Duodenal mucosa (tissue), 2 donors: ENCODE measurements around the gene SORCS2.

ENCODE experiments used
- H3K27ac ChIP-seq: one replicate; pipeline ENCODE4 v1.7.0; 2013; ENCODE audit warnings: low read depth, low read length
- H3K27me3 ChIP-seq, 2 donors: one replicate each; pipeline ENCODE4 v1.7.0; 2013; ENCODE audit warnings: low read length in 2 of 2, control low read depth in 1 of 2; ENCODE audit not compliant: insufficient read depth in 2 of 2, control insufficient read depth in 1 of 2
- H3K36me3 ChIP-seq, 2 donors: one replicate each; pipeline ENCODE4 v1.7.0; 2013; ENCODE audit warnings: low read length in 2 of 2, control low read depth in 1 of 2; ENCODE audit not compliant: insufficient read depth in 2 of 2, control insufficient read depth in 1 of 2
- H3K4me1 ChIP-seq, 2 donors: one replicate each; pipeline ENCODE4 v1.7.0; 2013; ENCODE audit warnings: low read length in 2 of 2, control low read depth in 1 of 2; ENCODE audit not compliant: insufficient read depth in 2 of 2, control insufficient read depth in 1 of 2
- H3K4me3 ChIP-seq, 2 donors: one replicate each; pipeline ENCODE4 v1.7.0; 2013; ENCODE audit warnings: low read length in 2 of 2, low read depth in 1 of 2
- H3K9ac ChIP-seq, 2 donors: one replicate each; pipeline ENCODE4 v1.7.0; 2013; ENCODE audit warnings: low read length in 2 of 2, low read depth in 1 of 2
- H3K9me3 ChIP-seq, 2 donors: one replicate each; pipeline ENCODE4 v1.7.0; 2013; ENCODE audit warnings: low read length in 2 of 2, control low read depth in 1 of 2; ENCODE audit not compliant: control insufficient read depth in 1 of 2

The SORCS2 gene

GRCh38 chr4:7703688-7704087 lies 511.4 kb downstream of the SORCS2 start:
- H3K4me3 ChIP-seq, result no peak overlapping the region
- H3K9me3 ChIP-seq, result no peaks in the 10 kb centered on the region
- H3K27ac ChIP-seq, result no peak overlapping the region
- no peaks in the 10 kb centered on the region for H3K27me3 ChIP-seq
- H3K36me3 ChIP-seq, result no peaks in the 10 kb centered on the region
- H3K9ac ChIP-seq, result no peak overlapping the region
- no peaks in the 10 kb centered on the region for H3K4me1 ChIP-seq

GRCh38 chr4:7704091-7704490 lies 511.8 kb downstream of the SORCS2 start:
- Histone ChIP-seq H3K4me3 (no peak overlapping the region), H3K27ac (no peak overlapping the region), H3K4me1 (no peaks in the 10 kb centered on the region), H3K27me3 (no peaks in the 10 kb centered on the region), H3K9me3 (no peaks in the 10 kb centered on the region), H3K36me3 (no peaks in the 10 kb centered on the region), H3K9ac (no peak overlapping the region)

GRCh38 chr4:7704625-7705024 lies 512.3 kb downstream of the SORCS2 start:
- Histone ChIP-seq H3K27ac (no peak overlapping the region), H3K4me1 (no peaks in the 10 kb centered on the region), H3K9ac (no peak overlapping the region), H3K9me3 (no peaks in the 10 kb centered on the region), H3K4me3 (no peak overlapping the region), H3K36me3 (no peaks in the 10 kb centered on the region), H3K27me3 (no peaks in the 10 kb centered on the region)

GRCh38 chr4:7705062-7705461 lies 512.7 kb downstream of the SORCS2 start:
- Histone ChIP-seq H3K4me1 (no peaks in the 10 kb centered on the region), H3K9me3 (no peaks in the 10 kb centered on the region), H3K27ac (no peak overlapping the region), H3K4me3 (no peak overlapping the region), H3K27me3 (no peaks in the 10 kb centered on the region), H3K36me3 (no peaks in the 10 kb centered on the region), H3K9ac (no peak overlapping the region)

GRCh38 chr4:7705593-7705992 lies 513.3 kb downstream of the SORCS2 start:
- no peaks in the 10 kb centered on the region for H3K4me1 ChIP-seq
- no peak overlapping the region for H3K4me3 ChIP-seq
- H3K9ac ChIP-seq, result no peak overlapping the region
- no peaks in the 10 kb centered on the region for H3K27me3 ChIP-seq
- H3K27ac ChIP-seq, result no peak overlapping the region
- H3K9me3 ChIP-seq, result no peaks in the 10 kb centered on the region
- H3K36me3 ChIP-seq, result no peaks in the 10 kb centered on the region

- H3K4me1 ChIP-seq, result no peaks in the 10 kb centered on the region
- no peak overlapping the region for H3K4me3 ChIP-seq
- H3K9ac ChIP-seq, result no peak overlapping the region
- no peaks in the 10 kb centered on the region for H3K9me3 ChIP-seq
- no peak overlapping the region for H3K27ac ChIP-seq
- no peaks in the 10 kb centered on the region for H3K27me3 ChIP-seq
- no peaks in the 10 kb centered on the region for H3K36me3 ChIP-seq
Observed at GRCh38 chr4:7708238-7708637, 515.9 kb downstream of the SORCS2 start.

- H3K9me3 ChIP-seq, result no peaks in the 10 kb centered on the region
Observed at GRCh38 chr4:7708981-7709380, 516.6 kb downstream of the SORCS2 start.

GRCh38 chr4:7709431-7709830 lies 517.1 kb downstream of the SORCS2 start:
- H3K27ac ChIP-seq, result no peak overlapping the region
- H3K9me3 ChIP-seq, result no peaks in the 10 kb centered on the region
- no peaks in the 10 kb centered on the region for H3K4me1 ChIP-seq
- H3K27me3 ChIP-seq, result no peaks in the 10 kb centered on the region
- no peak overlapping the region for H3K4me3 ChIP-seq
- H3K9ac ChIP-seq, result no peak overlapping the region
- no peaks in the 10 kb centered on the region for H3K36me3 ChIP-seq

More at GRCh38 chr4:7708981-7709380, 516.6 kb downstream of the SORCS2 start:
- Histone ChIP-seq H3K27ac (no peak overlapping the region), H3K4me1 (no peaks in the 10 kb centered on the region), H3K27me3 (no peaks in the 10 kb centered on the region), H3K4me3 (no peak overlapping the region), H3K9ac (no peak overlapping the region), H3K36me3 (no peaks in the 10 kb centered on the region)

GRCh38 chr4:7710126-7710525 lies 517.8 kb downstream of the SORCS2 start:
- H3K9me3 ChIP-seq, result no peaks in the 10 kb centered on the region
- no peak overlapping the region for H3K27ac ChIP-seq
- H3K4me3 ChIP-seq, result no peak overlapping the region
- no peaks in the 10 kb centered on the region for H3K36me3 ChIP-seq
- H3K9ac ChIP-seq, result no peak overlapping the region
- no peaks in the 10 kb centered on the region for H3K27me3 ChIP-seq
- H3K4me1 ChIP-seq, result no peaks in the 10 kb centered on the region

- Histone ChIP-seq H3K9ac (no peak overlapping the region), H3K9me3 (no peaks in the 10 kb centered on the region), H3K27ac (no peak overlapping the region), H3K36me3 (no peaks in the 10 kb centered on the region), H3K4me3 (no peak overlapping the region), H3K27me3 (no peaks in the 10 kb centered on the region), H3K4me1 (no peaks in the 10 kb centered on the region)
Observed at GRCh38 chr4:7710576-7711306, 518.4 kb downstream of the SORCS2 start.
